Natural killer cell treated with Interleukin-12 subunit alpha and Interleukin-12 subunit beta and Interleukin-15 and Interleukin-18, amount 100 ng/mL, for 72 hours (primary cell): Measurements from ENCODE around the gene ZC3H18. TPM values are rescaled to one million over a fixed set of nuclear protein-coding genes. Genes with fewer than 3 reads are reported as not detected.

ENCODE experiments used
- ATAC-seq, 2 donors: fragments of 150-1000 bp; cut with Tn5 transposase in 1 of 2; sonication (Bioruptor Pico), chemical (Tn5 transposase) in 1 of 2; 2 replicates each; pipeline ENCODE4 v1.10.0; 2021
- DNase-seq: peaks from one replicate; pipeline ENCODE4 v3.0.0; 2022; ENCODE audit warnings: low spot score
- H3K27ac Mint-ChIP-seq, 2 donors: 1 replicate in 1 of 2; 2 replicates in 1 of 2; pipeline ENCODE4 v1.8.0; 2022; ENCODE audit warnings: mixed read lengths in 2 of 2, mild to moderate bottlenecking in 1 of 2, moderate library complexity in 1 of 2
- H3K27me3 Mint-ChIP-seq, 2 donors: 1 replicate in 1 of 2; 2 replicates in 1 of 2; pipeline ENCODE4 v1.8.0; 2022; ENCODE audit warnings: mixed read lengths in 2 of 2
- H3K36me3 Mint-ChIP-seq: one replicate; pipeline ENCODE4 v1.8.0; 2022; ENCODE audit warnings: mixed read lengths
- H3K4me1 Mint-ChIP-seq, 2 donors: 1 replicate in 1 of 2; 2 replicates in 1 of 2; pipeline ENCODE4 v1.8.0; 2022; ENCODE audit warnings: low read depth in 2 of 2, mixed read lengths in 2 of 2, mild to moderate bottlenecking in 1 of 2
- H3K4me3 Mint-ChIP-seq: one replicate; pipeline ENCODE4 v1.8.0; 2022; ENCODE audit warnings: mixed read lengths
- H3K9me3 Mint-ChIP-seq: 2 replicates; pipeline ENCODE4 v1.8.0; 2022; ENCODE audit warnings: mixed read lengths
- total RNA-seq, 2 donors: library from RNA; stranded (reverse); gene quantifications; one replicate each; pipeline ENCODE4 v1.2.3, GENCODE V29; 2022

Gene ZC3H18
- total RNA-seq, 2 donors from 2014 or later = 85.0 to 148 TPM

DNA sequence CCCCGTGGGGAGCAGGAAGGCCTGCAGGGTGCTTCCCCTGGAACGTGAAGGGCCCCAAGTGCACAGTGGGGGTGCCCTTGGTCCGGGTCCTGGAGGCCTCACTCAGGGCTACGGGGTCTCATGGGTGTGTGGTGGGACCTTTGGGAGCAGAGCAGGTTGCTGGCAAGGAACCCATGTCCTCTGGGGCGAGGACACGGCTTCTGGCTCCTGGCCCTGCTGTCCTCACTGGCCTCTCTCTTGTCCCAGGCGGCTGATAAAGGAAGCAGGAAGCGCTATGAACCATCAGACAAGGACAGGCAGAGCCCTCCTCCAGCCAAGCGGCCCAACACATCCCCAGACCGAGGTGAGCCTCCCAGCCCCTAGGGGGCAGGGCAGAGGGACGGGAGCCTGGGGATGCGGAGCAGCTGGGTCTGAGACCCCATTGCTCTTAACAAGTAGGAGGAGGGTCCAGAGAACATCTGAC, 58.3 kb downstream of the ZC3H18 start:
- Mint-ChIP-seq H3K9me3 (no peaks in the 10 kb centered on the region), H3K4me3 (no peak overlapping the region), H3K27ac (no peak overlapping the region), H3K36me3 (no peaks in the 10 kb centered on the region), H3K4me1 (peaks cover 0 to 3% of the 10 kb centered on the region in 2 donors), H3K27me3 (no peaks in the 10 kb centered on the region)
- DNase-seq (no peak), ATAC-seq (no peak)

DNA sequence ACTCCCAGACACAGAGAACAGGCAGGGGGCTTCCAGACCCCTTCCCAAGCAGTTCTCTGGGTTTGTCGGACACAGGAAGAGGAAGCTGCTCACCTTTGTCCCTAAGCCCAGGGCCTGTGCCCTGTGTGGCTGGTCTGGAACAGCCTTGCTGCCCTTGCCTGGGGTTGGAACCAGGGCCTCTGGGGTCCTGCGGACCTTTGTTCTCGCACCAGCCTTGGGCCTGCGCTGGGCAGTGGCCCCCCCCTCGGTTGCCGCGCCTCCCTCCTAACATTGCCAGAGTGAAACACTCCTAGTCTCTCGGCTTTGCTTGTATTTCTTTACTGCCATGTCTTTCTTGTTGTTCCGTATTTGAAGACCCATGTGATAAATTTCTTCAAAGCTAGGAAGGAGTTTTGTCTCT, 59.6 kb downstream of the ZC3H18 start:
- Mint-ChIP-seq H3K4me3 (no peak overlapping the region), H3K27me3 (no peaks in the 10 kb centered on the region), H3K36me3 (no peaks in the 10 kb centered on the region), H3K4me1 (peaks cover 0 to 3% of the 10 kb centered on the region in 2 donors), H3K27ac (no peak overlapping the region), H3K9me3 (no peaks in the 10 kb centered on the region)
- no peak for ATAC-seq
- no peak for DNase-seq

DNA sequence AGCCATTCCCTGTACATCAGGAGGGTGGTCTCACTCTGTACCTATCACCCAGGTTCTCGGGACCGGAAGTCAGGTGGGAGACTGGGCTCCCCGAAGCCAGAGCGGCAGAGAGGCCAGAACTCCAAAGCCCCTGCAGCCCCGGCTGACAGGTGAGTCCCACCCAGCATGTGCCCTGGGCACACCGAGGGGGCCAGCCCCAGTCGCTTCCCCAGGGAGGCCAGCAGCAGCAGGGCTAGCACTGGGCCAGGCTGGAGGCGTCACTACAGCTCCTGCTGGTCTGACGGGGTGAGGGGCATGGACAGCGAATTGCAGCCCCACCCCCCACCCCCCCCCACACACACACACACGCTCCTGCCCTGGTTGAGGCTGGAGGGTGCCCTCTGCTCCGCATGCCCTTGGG, 60.2 kb downstream of the ZC3H18 start:
- H3K4me1 Mint-ChIP-seq = peaks cover 6 to 8% of the 10 kb centered on the region in 2 donors
- H3K4me3 Mint-ChIP-seq = no peak overlapping the region
- no peaks in the 10 kb centered on the region for H3K27me3 Mint-ChIP-seq
- no peaks in the 10 kb centered on the region for H3K36me3 Mint-ChIP-seq
- H3K27ac Mint-ChIP-seq = no peak overlapping the region
- no peaks in the 10 kb centered on the region for H3K9me3 Mint-ChIP-seq
- DNase-seq (no peak), ATAC-seq (no peak)

DNA sequence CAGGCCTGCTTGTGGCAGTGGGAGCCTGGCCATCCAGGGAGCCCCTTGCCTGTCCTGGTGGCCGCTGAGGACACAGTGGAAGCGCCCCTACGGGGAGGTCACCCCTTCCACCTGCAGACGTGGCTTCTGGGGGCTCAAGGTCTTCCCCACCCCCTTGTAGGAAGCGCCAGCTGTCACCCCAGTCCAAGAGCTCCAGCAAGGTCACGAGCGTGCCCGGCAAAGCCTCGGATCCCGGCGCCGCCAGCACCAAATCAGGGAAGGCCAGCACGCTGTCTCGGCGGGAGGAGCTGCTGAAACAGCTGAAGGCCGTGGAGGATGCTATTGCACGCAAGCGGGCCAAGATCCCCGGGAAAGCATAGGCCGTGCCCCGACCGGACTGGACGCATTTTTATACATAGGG, 60.7 kb downstream of the ZC3H18 start:
- Mint-ChIP-seq H3K27ac (no peak overlapping the region), H3K9me3 (no peaks in the 10 kb centered on the region), H3K4me1 (peaks cover 10% of the 10 kb centered on the region in 2 donors), H3K4me3 (no peak overlapping the region), H3K27me3 (no peaks in the 10 kb centered on the region), H3K36me3 (no peaks in the 10 kb centered on the region)
- DNase-seq (no peak), ATAC-seq (no peak)

DNA sequence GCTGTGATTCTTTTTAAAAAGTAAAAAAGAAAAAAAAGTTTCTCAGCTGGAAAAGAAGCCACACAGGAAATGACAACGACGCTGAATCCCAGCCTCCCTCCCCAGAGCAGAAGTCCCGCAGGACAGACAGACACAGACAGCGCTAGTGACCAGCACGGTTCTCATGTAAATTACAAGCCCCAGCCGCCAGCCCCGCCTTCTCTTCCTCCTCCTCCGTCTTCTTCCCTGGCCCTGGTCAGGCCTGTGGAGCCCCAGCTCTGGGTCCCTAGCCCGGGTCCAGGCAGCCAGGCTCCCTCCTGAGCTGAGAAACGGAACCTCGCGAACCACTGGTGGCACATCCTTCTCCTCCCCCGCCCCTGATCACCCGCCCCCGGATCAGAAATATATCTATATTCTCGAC, 61.2 kb downstream of the ZC3H18 start:
- peaks cover 13 to 14% of the 10 kb centered on the region in 2 donors for H3K4me1 Mint-ChIP-seq
- no peak overlapping the region for H3K4me3 Mint-ChIP-seq
- H3K36me3 Mint-ChIP-seq = no peaks in the 10 kb centered on the region
- ATAC-seq = no peak
- H3K27me3 Mint-ChIP-seq = no peaks in the 10 kb centered on the region
- no peak overlapping the region for H3K27ac Mint-ChIP-seq
- no peak for DNase-seq
- no peaks in the 10 kb centered on the region for H3K9me3 Mint-ChIP-seq

DNA sequence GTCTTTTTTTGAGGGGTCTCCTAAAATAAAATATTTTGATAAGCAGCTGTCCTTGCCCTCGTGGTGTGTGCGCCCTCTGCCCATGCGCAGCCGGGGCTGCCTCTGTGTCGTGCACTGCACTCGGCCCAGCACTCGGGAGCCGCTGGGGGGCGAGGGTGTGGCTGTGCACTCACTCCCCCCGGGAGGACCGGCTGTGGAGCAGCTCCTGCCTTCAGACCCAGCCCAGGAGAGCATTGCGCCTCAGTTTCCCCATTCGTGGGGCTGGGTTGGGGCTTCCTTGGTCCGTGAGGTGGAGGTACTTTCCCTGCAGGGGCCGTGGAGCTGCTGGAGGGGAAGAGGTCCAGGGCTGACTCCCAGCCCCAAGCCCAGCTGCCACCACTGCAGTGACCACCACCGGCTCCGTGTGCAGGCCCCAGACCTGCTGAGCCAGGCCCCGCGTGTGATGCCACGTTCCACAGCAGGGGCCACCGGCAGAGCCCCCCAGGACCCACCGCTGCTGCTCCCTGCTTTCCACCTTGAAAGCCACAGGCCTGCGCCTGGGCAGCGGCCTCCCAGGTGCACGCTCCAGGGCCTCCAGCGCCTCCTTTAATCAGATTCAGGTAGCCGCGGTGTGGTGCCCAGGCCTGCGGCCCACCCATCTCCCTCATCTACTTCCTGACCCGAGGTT, 61.9 kb downstream of the ZC3H18 start:
- no peaks in the 10 kb centered on the region for H3K36me3 Mint-ChIP-seq
- no peak for ATAC-seq
- DNase-seq = no peak
- H3K27me3 Mint-ChIP-seq = no peaks in the 10 kb centered on the region
- H3K4me3 Mint-ChIP-seq = no peak overlapping the region
- no peak overlapping the region for H3K27ac Mint-ChIP-seq
- no peaks in the 10 kb centered on the region for H3K9me3 Mint-ChIP-seq
- peaks cover 14 to 17% of the 10 kb centered on the region in 2 donors for H3K4me1 Mint-ChIP-seq

DNA sequence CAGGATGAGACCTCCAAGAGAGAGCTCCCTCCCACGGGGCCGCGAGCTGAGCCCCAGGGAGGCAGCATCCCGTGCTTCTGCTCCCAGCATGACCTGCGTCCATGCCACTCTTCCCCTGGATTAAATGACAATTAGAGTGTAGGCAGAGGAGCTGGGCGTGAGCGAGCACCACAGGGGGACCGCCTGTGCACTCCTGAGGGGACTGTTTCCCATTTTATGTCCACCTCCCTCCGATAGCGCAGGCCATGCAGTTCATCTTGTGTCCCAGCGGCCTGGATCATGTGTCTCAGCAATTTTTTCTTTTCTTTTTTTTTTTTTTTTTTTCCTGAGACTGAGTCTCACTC, 62.4 kb downstream of the ZC3H18 start:
- H3K27ac Mint-ChIP-seq = no peak overlapping the region
- ATAC-seq = no peak
- H3K4me1 Mint-ChIP-seq = peaks cover 17 to 22% of the 10 kb centered on the region in 2 donors
- H3K36me3 Mint-ChIP-seq = no peaks in the 10 kb centered on the region
- H3K9me3 Mint-ChIP-seq = no peaks in the 10 kb centered on the region
- no peaks in the 10 kb centered on the region for H3K27me3 Mint-ChIP-seq
- H3K4me3 Mint-ChIP-seq = no peak overlapping the region
- DNase-seq = no peak

DNA sequence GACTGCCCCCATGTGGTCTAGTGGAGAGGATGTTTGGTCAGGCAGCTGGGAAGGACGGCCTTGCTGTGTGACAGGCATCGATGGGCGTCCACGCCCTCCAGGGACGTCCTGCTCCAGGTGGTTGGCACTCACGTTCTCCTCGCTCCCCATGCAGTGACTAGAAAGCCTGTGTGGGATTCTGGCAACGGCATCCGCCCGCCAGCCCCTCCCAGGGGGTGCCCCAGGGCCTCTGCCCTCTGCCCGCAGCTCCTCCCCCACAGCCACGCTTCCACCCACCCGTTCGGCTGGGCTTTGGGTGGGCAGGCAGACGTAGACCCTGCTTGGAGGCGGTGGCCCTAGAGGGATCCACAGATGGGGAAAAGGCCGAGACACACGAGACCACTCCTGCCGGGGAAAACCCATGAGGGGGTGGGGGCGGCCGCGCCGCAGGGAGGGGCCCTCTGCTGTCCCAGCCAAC, 63.5 kb downstream of the ZC3H18 start:
- Mint-ChIP-seq H3K27me3 (no peaks in the 10 kb centered on the region), H3K9me3 (no peaks in the 10 kb centered on the region), H3K4me1 (peaks cover 22 to 28% of the 10 kb centered on the region in 2 donors), H3K27ac (no peak overlapping the region), H3K36me3 (no peaks in the 10 kb centered on the region), H3K4me3 (peak overlapping the region; percentile 67)
- DNase-seq = peak; percentile 80
- ATAC-seq = peak; percentile 44 to 57

DNA sequence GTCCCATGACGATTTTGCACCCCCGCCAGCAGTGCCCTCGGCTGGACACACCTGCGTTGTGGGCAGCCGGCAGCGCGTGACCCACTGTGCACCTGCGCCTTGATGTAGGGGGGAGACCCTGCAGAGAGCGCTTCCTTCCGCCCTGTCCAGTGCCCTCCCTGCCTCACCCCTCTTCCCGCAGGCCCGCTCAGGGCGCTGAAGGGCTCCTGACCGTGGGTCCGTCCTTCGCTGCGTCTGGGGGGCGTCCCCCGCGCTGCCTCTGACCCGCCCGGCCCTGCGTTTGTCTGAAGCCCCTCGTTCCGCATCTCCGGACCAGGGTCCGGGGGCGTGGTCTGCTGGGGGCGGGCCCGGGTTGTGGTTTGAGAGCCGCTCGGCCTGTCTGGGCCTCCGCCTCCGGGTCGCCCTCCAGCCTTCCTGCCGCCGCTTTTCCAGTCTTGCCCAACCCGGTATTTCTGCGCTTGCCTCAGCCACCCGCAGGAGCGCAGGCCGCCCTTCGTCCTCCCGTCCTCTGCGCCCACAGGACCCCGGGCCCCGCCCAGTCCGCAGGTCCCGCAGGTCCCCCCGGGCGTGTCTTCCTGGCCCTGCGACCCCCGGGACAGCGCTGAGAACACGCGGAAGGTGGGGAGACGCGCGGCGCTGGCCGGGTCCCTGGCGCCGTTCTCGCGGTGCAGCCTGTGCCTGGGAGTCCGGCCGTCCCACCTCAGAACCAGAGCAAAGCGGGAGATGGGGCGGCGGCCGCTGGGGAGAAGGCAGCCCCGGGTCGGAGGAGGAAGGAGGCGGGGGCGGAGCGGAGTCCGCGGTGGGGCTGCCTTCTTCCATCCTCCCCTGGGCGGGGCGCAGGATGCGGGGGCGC, 64.2 kb downstream of the ZC3H18 start:
- Mint-ChIP-seq H3K27me3 (no peaks in the 10 kb centered on the region), H3K4me3 (peak overlapping the region; percentile 67), H3K27ac (no peak overlapping the region), H3K36me3 (no peaks in the 10 kb centered on the region), H3K4me1 (peaks cover 22 to 28% of the 10 kb centered on the region in 2 donors), H3K9me3 (no peaks in the 10 kb centered on the region)
- ATAC-seq = peak; percentile 68 to 81
- DNase-seq = peak; percentile 86

DNA sequence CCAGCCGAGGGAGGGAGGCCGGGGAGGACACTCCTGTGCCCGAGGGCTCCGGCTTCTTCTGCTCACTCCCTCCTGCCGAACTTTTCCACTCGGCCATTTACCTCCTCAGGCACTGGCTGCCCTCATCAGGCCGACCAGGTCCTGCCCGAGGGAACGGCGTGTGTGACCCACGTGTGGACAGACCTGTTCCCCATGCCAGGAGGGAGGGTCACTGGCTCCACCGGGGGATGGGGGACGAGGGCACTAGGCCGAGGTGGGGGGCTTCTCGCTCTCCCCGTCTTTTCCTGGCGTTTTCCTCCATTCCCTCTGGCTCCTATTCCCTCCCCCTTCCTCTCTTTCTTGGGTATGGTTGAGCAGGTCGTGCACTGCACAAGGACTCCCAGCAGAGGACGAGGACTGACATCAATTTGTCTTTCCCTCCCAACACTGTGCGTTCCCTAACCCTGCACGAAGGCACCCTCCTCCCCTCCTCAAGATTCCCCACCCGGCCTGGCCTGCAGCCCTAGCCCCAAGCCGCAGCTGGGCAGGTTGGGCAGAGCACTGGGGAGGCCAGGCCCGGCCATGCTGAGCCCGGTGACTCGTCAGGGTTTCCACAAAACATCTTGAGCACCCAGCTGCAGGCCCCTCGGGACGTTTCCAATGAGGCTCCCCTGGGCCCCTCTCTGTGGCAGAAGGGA, 64.9 kb downstream of the ZC3H18 start:
- no peaks in the 10 kb centered on the region for H3K36me3 Mint-ChIP-seq
- no peaks in the 10 kb centered on the region for H3K9me3 Mint-ChIP-seq
- peaks cover 25 to 29% of the 10 kb centered on the region in 2 donors for H3K4me1 Mint-ChIP-seq
- H3K27ac Mint-ChIP-seq = peak overlapping the region in 1 of 2 donors; percentile 58
- DNase-seq = no peak
- no peak for ATAC-seq
- peak overlapping the region; percentile 67 for H3K4me3 Mint-ChIP-seq
- peaks cover 0 to 2% of the 10 kb centered on the region in 2 donors for H3K27me3 Mint-ChIP-seq

DNA sequence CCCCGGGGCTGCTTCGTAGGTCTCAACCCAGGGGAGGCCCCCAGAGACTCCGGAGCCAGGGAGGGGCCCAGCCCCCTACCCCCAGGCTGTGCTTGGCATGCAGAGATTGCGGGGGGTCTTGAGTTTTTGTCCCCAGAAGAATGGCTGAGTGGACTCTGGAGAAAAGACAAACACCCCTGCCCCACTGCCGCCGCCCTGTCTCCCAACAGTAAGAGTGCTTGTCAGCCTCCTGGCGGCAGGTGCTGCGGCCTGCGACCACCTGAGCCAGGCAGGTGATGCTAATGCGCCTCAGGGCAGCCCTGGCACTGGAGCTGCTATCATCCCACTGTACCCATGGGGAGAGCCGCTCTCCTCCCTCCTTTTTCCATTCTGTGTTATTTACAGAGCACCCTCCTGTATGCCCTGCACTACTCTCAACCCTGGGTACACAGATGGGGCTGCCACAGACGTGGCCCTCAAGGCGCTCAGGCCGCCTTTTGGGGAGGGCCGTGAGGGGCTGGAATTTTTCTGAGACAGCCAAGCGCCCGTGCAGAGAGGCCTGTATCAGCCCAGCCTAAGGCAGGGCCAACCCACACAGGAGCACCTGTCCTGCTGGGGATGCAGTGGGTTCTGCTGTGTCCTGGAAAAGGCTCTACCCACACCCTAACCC, 65.6 kb downstream of the ZC3H18 start:
- H3K9me3 Mint-ChIP-seq = no peaks in the 10 kb centered on the region
- H3K27me3 Mint-ChIP-seq = peaks cover 0 to 6% of the 10 kb centered on the region in 2 donors
- peaks cover 31 to 35% of the 10 kb centered on the region in 2 donors for H3K4me1 Mint-ChIP-seq
- ATAC-seq (no peak), DNase-seq (no peak)
- peak overlapping the region; percentile 58 to 80 for H3K27ac Mint-ChIP-seq
- H3K36me3 Mint-ChIP-seq = no peaks in the 10 kb centered on the region
- peak overlapping the region; percentile 67 for H3K4me3 Mint-ChIP-seq

DNA sequence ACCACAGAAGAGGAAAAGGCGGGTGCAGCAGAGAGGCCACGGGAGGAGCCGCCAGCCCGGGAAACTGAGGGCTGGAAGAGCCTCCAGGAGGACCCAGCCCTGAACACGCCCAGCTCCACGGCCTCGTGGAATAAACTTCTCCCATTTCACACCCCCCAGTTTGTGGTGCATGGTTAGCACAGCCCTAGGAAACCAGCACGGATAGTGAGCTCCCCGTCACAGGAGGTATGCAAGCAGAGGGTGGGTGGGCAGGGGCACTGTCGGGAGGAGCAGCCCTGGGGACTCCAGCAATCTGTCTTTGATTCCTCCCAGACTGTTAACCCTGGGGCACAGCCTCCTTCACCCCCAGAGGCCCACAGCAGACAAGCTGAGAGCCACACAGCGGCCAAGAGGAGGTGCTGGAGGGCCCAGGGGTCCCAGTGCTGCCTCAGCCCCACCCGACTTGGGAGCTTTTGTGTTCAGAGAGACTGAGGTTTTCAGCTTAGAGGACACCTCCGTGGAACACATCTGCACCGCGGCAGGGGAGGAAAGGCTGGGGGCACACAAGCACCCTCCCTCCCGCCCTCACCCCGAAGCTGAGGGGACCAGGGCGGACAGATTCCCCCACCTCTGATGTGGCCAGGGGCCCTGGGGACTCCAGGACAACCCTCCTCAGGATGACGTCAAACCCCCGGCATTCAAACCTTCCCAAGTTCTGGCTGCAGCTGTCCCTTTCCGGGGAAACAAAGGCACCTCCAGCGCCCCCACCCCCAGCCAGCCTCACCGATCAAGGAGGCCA, 66.5 kb downstream of the ZC3H18 start:
- H3K9me3 Mint-ChIP-seq = no peaks in the 10 kb centered on the region
- H3K4me3 Mint-ChIP-seq = peak overlapping the region; percentile 67
- peak in 1 of 2 donors; percentile 4 for ATAC-seq
- H3K4me1 Mint-ChIP-seq = peaks cover 31 to 35% of the 10 kb centered on the region in 2 donors
- DNase-seq = no peak
- peaks cover 0 to 6% of the 10 kb centered on the region in 2 donors for H3K27me3 Mint-ChIP-seq
- H3K36me3 Mint-ChIP-seq = no peaks in the 10 kb centered on the region
- peak overlapping the region; percentile 73 to 80 for H3K27ac Mint-ChIP-seq
